Embryonic facial prominence (tissue), 1 donor: ENCODE data around the gene IFRD1.

ENCODE experiments used
- DNase-seq: peaks from one replicate; pipeline ENCODE4 v3.0.0-alpha.2; 2016; ENCODE audit errors: extremely low spot score

Gene IFRD1, protein sequence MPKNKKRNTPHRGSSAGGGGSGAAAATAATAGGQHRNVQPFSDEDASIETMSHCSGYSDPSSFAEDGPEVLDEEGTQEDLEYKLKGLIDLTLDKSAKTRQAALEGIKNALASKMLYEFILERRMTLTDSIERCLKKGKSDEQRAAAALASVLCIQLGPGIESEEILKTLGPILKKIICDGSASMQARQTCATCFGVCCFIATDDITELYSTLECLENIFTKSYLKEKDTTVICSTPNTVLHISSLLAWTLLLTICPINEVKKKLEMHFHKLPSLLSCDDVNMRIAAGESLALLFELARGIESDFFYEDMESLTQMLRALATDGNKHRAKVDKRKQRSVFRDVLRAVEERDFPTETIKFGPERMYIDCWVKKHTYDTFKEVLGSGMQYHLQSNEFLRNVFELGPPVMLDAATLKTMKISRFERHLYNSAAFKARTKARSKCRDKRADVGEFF

DNA sequence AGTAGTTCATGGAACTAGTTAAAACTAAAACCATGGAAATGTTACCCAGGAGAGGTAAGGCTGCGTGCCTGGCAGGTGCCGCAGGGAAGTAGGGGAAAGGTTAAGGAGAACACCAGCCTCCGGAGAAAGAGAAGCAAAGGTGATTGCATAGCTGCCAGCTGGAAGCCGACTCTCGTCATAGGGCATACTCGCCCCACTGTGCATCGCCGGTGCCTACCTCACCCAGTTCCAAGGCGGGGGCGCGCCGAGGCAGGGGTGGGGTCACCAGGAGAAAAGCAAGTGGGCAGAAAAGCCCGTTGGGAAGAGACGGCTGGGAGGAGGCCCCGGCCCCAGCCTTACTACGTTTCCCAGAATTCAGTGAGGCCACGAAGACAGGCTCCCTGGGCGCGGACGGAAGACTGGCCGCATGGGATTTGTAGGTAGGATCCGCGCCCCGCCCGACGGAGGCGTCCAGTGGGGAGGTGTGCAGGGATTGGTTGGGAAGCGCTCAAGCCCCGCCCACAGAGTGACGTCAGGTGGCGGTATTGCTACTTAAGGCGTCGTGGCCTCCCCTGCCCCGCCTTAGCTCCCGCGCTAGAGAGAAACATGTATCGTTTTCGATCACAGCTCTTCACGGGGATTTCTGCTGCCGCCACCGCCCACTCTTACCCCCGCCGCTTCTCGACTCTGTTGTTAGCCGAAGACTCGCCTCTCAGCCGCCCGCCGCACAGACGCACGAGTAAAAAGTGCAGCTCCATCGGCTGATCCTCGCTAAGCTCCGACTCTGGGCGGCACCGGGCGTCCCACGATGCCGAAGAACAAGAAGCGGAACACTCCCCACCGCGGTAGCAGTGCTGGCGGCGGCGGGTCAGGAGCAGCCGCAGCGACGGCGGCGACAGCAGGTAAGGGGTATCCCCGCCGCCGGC, at the start of gene IFRD1:
Gene IFRD1, plus strand, starts transcription at position 559 of the 905 bp plus-strand sequence. Its CDS starts 229 bp downstream, at position 788.
- peak; percentile 94 for DNase-seq

DNA sequence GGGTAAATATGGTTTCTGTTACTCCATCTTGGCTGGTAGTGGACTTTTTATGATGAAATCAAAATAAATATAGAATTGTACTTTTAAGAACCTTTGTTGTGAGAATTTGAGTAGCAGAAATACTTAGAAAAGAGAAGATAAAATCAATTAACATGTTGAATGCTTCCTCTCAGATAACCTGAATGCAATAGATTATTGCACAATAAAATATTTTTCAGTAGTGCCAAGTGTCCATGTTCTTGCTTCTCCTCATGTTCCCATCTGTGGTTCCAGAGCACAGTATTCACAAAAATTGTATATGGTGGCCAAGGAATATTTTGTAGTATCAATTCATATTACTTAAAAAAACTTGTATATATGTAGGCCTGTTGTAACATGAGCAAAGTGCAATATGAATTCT, 45.9 kb upstream of the IFRD1 start:
- DNase-seq, result no peak

DNA sequence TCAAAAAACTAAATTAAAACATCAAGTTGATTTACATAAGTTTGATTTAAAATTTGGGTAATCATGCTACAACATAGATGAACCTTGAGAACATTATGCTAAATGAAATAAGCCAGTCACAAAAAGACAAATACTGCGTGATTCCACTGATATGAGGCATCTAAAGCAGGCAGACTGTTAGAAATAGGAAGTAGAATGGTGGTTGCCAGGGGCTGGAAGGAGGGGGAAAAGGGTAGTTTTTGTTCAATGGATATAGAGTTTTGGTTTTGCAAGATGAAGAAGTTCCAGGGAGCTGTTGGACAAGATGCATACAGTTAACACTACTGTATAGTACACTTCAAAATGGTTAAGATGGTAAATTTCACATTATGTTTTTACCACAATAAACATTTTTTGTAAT, 45.0 kb upstream of the IFRD1 start:
- no peak for DNase-seq

DNA sequence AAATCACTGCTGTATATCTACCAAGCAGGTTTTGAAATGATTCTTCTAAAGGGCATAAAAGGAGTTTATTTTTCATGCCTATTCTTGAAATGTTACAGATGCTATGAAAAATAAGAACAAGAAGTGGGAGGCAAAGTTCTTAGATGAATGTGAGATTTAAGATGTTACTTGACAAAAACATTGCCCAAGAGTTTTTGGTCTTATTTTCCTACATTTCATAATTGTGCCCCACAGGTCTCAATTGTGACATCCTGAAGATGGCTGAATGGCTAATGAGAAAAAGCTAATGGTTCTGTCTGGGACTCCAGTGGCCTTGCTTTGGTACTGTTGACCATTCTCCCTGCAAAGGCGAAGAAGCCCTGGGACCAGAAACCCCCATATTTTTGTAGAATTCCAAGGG, 43.0 kb upstream of the IFRD1 start:
- DNase-seq, result no peak

DNA sequence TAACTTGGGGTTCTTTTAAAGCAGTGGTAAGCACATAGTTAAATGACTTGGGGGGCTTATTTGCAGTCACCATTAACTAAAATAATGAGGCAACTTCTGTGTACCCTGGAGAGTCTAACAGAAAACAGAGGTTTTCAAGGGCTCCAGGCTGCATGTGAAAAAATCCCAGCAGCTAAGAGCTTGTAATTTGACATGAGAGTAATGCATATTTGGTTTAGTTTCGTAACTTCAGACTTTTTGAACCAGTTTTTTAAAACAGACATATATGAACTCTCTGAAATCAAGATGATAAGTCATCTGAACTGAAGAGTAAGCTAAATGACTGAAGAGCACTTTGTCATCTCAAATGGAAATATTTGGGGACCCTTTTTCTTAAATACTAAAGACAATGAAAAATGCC, 40.2 kb upstream of the IFRD1 start:
- DNase-seq, result no peak

DNA sequence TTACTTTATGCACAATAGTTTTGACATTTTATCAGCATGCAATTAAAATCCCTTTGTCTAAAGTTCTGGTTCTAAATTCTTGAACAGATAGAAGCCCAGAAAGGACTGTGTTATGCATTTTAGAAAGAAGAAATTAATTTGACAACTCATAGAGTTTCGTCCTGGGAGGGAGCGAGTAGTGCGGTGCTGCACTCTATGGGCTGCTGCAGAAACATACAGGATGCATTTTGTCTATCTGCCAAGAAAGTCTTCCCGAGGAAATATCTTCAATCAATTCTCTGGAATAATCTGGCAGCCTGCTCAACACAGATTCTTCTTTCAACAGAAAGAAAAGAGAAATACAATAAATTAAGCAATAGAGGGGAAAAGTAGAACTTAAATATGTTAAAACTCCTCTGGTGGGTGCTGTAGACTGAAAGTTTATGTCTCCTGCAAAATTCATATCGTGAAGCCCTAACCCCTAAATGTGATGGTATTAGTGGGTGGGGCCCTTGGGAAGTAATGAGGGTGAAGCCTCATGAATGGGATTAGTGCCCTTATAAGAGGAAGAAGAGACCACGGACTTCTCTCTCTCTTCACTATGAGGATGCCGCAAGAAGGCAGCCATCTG, 39.0 kb upstream of the IFRD1 start:
- no peak for DNase-seq

DNA sequence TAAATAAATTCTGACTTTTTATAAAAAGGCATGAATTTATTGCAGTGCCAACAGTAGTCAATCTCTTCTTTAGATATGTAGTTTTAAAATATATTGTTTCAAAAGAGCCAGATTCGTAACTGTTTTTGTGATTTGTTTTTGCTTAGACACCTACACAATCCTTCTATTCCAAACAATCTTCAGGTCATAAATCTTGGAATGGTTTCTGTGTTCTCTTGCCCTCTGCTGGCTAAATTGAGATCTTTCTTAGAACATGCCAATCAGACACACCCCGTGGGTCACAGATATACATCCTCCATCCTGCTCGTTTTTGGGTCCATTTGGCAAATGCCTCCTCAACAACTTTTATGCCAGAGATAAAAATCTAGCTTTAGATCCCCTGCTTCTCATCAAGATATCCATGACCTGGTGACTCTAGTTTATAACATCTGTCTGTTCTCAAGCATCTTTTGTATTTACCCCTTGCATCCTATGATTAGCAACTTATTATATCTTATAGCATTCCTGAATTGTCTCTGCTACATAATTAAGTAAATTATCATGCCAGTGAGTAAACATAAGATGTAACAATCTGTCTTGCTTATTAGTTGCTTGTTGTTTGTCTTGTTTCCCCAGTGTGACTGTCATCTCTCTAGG, 35.3 kb upstream of the IFRD1 start:
- DNase-seq, result no peak

DNA sequence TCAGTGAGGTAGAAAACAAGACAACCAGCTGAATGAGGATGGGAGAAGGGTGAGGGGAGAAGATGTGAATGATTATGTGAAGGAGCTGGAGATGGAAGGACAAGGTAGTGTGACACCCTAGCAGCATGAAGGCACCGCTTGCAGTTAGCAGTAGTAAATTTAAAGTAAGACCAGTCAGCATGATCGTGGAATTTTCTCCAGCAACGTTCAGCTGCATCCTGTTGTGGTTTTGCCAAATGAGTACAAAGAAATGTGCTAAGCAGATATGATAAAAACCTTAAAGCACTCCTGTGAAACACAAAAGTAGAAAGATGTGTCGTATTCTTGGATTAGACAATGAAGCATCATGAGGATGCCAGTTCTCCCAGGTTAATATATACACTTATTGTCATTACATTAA, 34.1 kb upstream of the IFRD1 start:
- no peak for DNase-seq

DNA sequence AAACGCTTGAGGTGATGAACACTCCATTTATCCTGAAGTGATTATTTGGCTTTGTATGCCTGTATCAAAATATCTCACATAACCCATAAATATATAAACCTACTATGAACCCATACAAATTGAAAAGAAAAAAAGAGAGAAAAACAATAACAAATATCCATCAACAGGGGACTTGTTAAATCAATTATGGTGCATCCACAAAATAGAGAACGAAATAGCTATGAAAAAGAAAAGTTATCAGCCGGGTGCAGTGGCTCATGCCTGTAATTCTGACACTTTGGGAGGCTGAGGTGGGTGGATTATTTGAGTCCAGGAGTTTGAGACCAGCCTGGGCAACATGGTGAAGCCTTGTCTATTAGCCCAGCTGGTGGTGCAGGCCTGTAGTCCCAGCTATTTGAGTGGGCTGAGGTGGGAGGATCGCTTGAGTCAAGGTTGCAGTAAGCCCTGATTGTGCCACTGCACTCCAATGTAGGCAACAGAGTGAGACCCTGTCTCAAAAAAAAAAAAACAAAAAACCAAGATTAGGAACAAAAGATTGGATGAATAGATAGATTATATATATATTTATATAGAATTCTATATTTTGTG, 30.6 kb upstream of the IFRD1 start:
- no peak for DNase-seq

DNA sequence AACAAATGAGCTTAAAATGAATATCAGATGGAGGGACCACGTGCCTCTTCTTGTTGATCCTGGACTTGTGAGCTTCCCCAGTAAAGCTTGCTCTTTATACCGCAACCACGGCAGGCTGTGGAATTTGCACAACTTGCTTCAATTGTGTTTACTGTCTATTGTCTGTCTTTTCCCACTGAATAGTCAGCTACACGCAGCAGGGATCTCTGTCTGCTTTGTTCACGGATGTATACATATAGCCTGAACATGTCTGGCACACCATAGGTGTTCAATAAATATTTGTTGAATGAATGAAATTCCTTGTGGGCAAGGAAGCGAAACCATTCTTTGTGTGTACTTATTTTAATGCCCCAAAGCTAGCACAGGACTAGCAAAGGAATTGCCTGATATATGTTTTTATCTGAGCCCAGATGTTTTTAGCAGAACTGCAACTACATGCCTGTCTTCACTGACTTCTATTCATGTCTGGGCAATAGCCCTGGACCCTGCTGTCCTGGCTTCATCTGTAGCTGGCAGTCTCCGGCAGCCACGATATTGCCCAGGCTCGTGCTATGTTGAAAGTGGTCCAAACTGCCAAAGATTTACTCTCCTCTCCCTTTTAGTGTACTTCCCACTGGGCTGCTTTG, 29.9 kb upstream of the IFRD1 start:
- no peak for DNase-seq

DNA sequence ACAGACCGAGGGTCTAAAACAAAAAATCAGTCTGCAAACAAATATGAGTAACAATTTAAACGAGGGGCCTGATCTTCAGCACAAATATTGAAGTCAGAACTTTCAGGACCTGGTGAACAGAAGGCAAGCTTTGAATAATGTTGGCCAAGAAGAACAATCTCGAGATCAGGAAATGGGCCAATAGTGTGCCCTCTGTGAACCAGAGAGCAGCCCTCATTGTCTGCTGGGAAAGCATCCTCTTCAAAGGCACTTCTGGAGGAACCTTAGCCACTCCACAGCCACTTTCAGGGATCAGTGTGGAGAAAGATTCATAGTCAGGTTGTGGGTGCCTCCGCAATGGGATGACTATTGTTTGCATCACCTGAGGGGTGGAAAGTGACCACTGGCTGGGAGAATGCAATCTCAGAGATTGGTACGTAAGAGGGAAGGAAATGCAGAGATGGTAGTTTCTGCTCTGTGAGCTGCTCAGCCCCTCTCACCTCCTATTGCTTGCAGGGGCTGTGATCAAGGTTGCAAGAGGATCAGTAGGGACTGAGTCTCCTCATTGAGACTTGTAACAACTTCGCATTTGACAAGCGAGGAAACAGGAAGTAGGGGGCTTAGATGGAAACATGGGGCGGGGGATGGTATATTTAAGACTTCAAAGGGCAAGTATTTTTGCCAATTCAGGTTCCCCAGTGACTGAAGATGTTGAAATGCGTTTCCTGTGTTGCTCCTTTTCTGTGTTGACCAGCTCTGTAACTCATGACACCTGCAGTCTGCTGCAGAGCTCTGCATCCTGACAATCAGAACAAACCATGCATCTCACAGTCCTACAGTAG, 28.4 kb upstream of the IFRD1 start:
- no peak for DNase-seq

DNA sequence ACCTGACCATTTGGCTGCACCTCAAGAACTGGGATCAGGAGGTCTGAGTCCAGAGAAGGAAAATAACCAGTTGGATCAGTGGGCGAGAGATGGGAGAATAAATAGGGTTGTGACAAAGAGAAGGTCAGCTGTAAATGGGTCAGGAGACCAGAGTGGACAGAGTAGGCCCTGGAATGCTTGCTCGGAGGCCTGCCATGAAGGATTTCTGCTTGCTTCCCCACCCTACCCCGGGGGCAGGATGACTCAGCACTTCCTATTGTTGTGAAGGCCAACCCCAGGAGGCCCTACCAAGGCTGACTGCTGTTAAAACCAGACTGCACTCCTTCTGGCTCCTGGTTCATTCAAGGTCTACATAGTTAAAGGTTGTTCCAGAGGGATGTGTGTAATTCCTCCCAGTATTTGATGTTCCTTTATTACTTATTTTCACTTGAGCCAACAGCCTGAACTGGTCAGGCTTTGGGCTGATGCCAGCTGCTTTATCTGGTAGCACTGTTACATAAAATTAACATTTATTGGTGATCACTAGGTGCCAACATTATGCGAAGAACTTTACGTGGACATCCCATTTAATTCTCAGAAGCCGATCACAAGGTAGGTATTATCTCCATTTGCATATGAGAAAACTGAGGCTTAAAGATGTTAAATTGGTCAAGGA, 27.3 kb upstream of the IFRD1 start:
- no peak for DNase-seq

DNA sequence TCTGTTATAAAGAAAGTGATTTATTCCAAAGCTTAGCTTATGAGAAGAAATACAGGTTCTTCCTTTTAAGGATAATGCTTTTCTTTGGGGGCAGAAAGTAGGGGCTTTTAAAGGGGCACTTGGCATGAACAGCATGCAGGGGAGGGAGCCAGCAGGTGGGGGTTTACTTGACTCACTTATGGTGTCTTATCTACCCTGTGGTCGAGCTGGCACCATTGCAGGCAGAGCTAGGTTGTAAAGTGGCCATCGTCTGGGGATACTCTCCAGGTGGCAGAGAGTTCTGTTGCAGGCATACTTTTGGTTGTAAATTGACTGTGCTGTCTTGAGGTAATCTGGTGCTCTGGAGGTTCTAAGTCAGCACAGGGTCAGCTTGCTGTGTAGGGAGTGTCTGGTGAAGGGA, 26.3 kb upstream of the IFRD1 start:
- DNase-seq, result no peak

DNA sequence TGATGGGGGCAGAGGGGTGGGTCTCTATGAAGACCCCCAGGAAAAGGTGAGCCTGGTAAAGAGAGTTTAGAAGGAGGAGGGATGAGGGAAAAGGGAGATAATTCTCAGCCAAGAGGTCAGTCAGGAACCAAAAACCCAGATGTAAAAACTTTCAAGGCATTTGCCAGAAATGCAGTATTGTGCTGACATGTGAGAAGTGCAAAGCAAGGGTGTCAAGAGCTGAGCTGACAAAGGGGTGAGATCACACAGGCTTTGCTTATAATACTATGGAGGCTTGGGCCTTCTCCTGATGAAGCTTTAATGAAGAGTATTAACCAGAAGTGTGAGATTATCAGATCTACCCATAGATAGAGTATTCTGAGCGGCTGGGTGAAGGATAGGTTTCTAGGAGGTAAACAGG, 22.3 kb upstream of the IFRD1 start:
- no peak for DNase-seq

DNA sequence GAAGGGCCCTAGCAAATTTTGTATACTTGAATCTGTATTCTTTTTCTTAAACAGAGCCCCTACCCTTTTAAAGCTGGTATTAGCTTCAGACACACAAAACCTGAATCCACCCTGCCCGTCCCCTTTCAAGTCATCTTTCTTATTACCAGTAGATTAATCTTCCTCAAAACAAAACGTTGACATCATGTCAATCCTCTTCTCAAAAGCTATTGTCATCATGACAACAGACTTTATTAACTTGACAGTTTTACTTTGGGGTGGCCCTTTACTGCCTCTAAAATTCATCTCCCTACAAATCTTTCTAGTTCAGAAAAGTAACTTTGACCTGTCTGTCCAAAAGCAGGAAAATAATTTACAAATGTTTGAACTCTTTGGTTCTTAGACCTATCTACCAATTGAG, 21.5 kb upstream of the IFRD1 start:
- no peak for DNase-seq

DNA sequence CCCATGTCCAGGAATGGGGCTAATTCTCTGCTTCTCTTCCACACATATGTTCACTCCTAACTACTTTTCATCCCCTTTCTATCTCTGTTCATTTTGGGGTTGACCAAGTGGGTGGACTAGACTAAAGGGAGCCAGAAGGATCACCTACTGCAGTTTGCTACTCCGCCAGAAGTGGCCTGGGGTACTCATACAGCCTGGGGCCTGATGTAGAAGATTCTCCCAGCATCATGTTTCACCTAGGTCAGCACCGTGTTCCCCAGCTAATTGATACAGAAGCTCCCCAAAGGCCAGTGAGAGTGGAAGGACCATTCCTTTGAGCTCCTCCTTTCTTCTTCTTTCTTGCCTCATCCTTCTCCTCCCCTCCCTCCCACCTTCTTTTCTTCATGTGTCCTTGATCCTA, 19.6 kb upstream of the IFRD1 start:
- no peak for DNase-seq

DNA sequence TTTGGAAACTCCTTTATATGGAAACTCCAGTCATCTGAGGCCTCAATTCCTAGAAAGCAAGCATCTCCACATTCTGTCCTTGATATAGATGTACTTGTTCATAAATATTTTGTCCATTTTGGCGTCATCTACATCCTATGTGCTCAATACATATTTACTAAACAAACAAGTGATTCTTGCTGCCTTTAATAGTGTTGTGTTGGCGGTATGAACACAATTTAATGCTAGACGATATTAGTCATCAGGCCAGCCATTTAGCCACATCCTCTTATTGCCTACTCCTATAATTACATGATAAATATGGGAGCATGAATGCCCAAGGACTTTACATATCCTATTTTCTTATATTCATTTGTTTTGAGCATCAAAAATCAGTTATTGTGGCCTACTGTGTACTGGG, 18.5 kb upstream of the IFRD1 start:
- DNase-seq, result no peak

DNA sequence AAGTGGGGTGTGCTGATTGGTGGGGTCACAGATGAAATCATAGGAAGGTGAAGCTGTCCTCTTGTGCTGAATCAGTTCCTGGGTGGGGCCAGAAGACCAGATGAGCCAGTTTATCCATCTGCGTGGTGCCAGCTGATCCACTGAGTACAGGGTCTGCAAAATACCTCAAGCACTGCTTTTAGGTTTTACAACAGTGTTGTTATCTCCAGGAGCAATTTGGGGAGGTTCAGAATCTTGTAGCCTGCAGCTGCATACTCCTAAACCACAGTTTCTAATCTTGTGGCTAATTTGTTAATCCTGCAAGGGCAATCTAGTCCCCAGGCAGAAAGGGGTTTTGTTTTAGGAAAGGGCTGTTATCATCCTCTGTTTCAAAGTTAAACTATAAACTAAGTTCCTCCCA, 17.0 kb upstream of the IFRD1 start:
- no peak for DNase-seq

DNA sequence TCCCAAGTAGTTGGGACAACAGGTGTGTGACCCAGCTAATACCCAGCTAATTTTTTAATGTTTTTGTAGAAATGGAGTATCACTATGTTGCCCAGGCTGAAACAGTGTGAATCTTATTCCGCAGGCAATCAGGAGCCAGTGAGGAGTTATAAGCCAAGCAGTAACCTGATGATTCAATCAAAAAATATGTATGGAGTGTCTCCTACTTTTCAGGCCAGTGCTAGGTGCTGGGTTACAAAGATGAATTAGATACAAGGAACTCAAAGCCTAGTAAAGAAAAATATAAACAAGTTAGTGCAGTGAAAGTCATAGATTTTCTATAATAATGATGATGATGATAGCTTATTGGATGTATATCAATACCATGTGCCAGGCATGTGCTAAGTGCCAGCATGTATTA, 13.2 kb upstream of the IFRD1 start:
- no peak for DNase-seq

DNA sequence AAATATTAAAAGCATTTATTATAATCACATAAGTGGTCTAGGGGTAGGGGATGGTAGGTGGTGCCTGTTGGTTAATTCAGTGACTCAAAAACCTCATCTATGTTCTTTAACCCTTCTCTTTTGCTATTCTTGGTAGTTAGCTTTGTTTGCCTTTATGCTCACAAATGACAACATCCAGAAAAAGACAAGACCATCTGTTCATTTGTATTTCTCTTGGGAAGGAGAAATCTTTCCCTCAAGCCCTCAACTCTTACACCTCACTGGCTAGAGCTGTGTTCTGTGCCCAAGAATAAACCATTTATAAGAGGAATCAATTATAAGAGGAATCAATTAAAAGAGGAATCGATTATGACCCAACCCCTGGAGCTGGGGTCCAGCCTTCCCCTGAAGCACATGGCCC, 10.8 kb upstream of the IFRD1 start:
- DNase-seq, result no peak
